HCT116 (cell line): Measurements from ENCODE around the gene NTNG1. TPM values are rescaled to one million over a fixed set of nuclear protein-coding genes. Genes with fewer than 3 reads are reported as not detected.

ENCODE experiments used
- ATAC-seq: fragments of 200-7000 bp; cut with Tn5 transposase; 2 replicates; pipeline ENCODE4 v1.9.1; 2020; ENCODE audit warnings: mild to moderate bottlenecking, moderate library complexity
- BruUV-seq: library from RNA; stranded (reverse); fragments of 400-500 nt; replicated peaks from 2 replicates; lab custom pipeline; 2021; lab: Mats Ljungman, UMichigan
- CTCF ChIA-PET: fragments of 300-600 bp; sonication (Branson Sonifier 250); formaldehyde crosslinking; loops from one replicate; lab custom pipeline; 2021; ENCODE audit warnings: antibody characterized with exemption; lab: Charles Lee
- POLR2A ChIA-PET: fragments of 300-600, 350-600 bp; sonication (Branson Sonifier 250); formaldehyde crosslinking; loops from one replicate; lab custom pipeline; 2021; ENCODE audit warnings: antibody characterized with exemption; lab: Charles Lee
- RAD21 ChIA-PET, 2 experiments: fragments of 300-600 bp; sonication (Branson Sonifier 250); formaldehyde crosslinking; loops; one replicate each; lab custom pipeline; 2023; ENCODE audit warnings: low total read pairs in 2 of 2; ENCODE audit not compliant: uncharacterized antibody in 2 of 2, unreplicated experiment in 2 of 2, low non-redundant PET in 1 of 2; lab: Charles Lee
- DNase-seq: peaks from one replicate; pipeline ENCODE4 v3.0.0-alpha.2; 2010; ENCODE audit warnings: low read depth, low spot score
- H2AFZ ChIP-seq: fragments of 200-600 bp; shearing (Covaris generic), sonication (generic); 2 replicates; pipeline ENCODE4 v1.6.1; 2017; ENCODE audit warnings: low read depth, mixed run types, mixed read lengths, antibody characterized with exemption, low read length; ENCODE audit not compliant: poor library complexity, severe bottlenecking
- H3K27ac ChIP-seq: 2 replicates; pipeline ENCODE4 v1.5.1; 2012; ENCODE audit warnings: low read depth, low read length
- H3K27me3 ChIP-seq: fragments of 200-600 bp; sonication (generic); 2 replicates; pipeline ENCODE4 v1.6.1; 2016; ENCODE audit warnings: mixed run types, low read length, mixed read lengths; ENCODE audit not compliant: insufficient read depth
- H3K36me3 ChIP-seq, 2 experiments: fragments of 200-500 bp in 1 of 2; fragments of 200-600 bp in 1 of 2; sonication (Bioruptor generic) in 1 of 2; sonication (generic) in 1 of 2; 2 replicates each; pipeline versions ENCODE4 v1.5.1 to v1.6.1; 2014 to 2016; ENCODE audit warnings: low read length in 2 of 2, inconsistent platforms in 1 of 2, mixed read lengths in 1 of 2, mixed run types in 1 of 2; ENCODE audit not compliant: insufficient read depth in 2 of 2, control insufficient read depth in 1 of 2
- H3K4me1 ChIP-seq, 2 experiments: fragments of 200-600 bp in 1 of 2; sonication (generic) in 1 of 2; 2 replicates each; pipeline versions ENCODE4 v1.5.1 to v1.6.1; 2012 to 2017; ENCODE audit warnings: low read length in 2 of 2, inconsistent platforms in 1 of 2, mild to moderate bottlenecking in 1 of 2, mixed read lengths in 1 of 2, mixed run types in 1 of 2, moderate library complexity in 1 of 2; ENCODE audit not compliant: insufficient read depth in 2 of 2, control insufficient read depth in 1 of 2
- H3K4me2 ChIP-seq: fragments of 200-600 bp; sonication (generic); 2 replicates; pipeline ENCODE4 v1.6.1; 2017; ENCODE audit warnings: mixed run types, low read length, mixed read lengths
- H3K4me3 ChIP-seq, 2 experiments: fragments of 200-600 bp in 1 of 2; sonication (generic) in 1 of 2; replicated peaks in 1 of 2; 2 replicates each; pipeline ENCODE4 v1.5.1; 2011 to 2016; ENCODE audit warnings: low read length in 2 of 2, control low read depth in 1 of 2, low read depth in 1 of 2, mild to moderate bottlenecking in 1 of 2, mixed read lengths in 1 of 2, mixed run types in 1 of 2
- H3K79me2 ChIP-seq: fragments of 200-600 bp; sonication (generic); 2 replicates; pipeline ENCODE4 v1.6.1; 2017; ENCODE audit warnings: mild to moderate bottlenecking, mixed run types, low read length, moderate library complexity, mixed read lengths; ENCODE audit not compliant: insufficient read depth
- H3K9ac ChIP-seq: fragments of 200-600 bp; sonication (generic); 2 replicates; pipeline ENCODE4 v1.6.1; 2016; ENCODE audit warnings: low read length, mixed read lengths
- H3K9me2 ChIP-seq: fragments of 200-600 bp; sonication (generic), shearing (Covaris generic); 2 replicates; pipeline ENCODE4 v1.6.1; 2017; ENCODE audit warnings: mixed run types, mild to moderate bottlenecking, moderate library complexity; ENCODE audit not compliant: insufficient read depth
- H3K9me3 ChIP-seq, 2 experiments: fragments of 200-500 bp in 1 of 2; fragments of 200-600 bp in 1 of 2; sonication (Bioruptor generic) in 1 of 2; sonication (generic) in 1 of 2; 2 replicates each; pipeline ENCODE4 v1.6.1; 2014 to 2017; ENCODE audit warnings: low read length in 2 of 2, mixed read lengths in 2 of 2, inconsistent platforms in 1 of 2, low read depth in 1 of 2, mild to moderate bottlenecking in 1 of 2, mixed run types in 1 of 2, moderate library complexity in 1 of 2; ENCODE audit not compliant: control insufficient read depth in 1 of 2, insufficient read depth in 1 of 2
- H4K20me1 ChIP-seq: fragments of 200-600 bp; sonication (generic), shearing (Covaris generic); 2 replicates; pipeline ENCODE4 v1.6.1; 2017; ENCODE audit warnings: mixed run types, mild to moderate bottlenecking, moderate library complexity; ENCODE audit not compliant: insufficient read depth
- CEBPB ChIP-seq: IDR thresholded peaks from 2 replicates; pipeline ENCODE4 v1.6.1; 2012; ENCODE audit warnings: low read depth
- CTCF ChIP-seq, 3 experiments: fragments of 200-600 bp in 1 of 3; sonication (generic) in 1 of 3; IDR thresholded peaks in 2 of 3; conservative IDR thresholded peaks in 1 of 3; 2 replicates each; pipeline ENCODE4 v1.5.1; 2012 to 2017; ENCODE audit warnings: low read depth in 2 of 3, low read length in 2 of 3, antibody characterized with exemption in 1 of 3, borderline replicate concordance in 1 of 3, control low read depth in 1 of 3, mild to moderate bottlenecking in 1 of 3, mixed read lengths in 1 of 3, mixed run types in 1 of 3, moderate library complexity in 1 of 3; ENCODE audit not compliant: insufficient read depth in 1 of 3
- EGR1 ChIP-seq: IDR thresholded peaks from 2 replicates; pipeline ENCODE4 v1.6.1; 2012; ENCODE audit warnings: low read depth
- ELF1 ChIP-seq: IDR thresholded peaks from 2 replicates; pipeline ENCODE4 v1.6.1; 2012; ENCODE audit warnings: low read depth, borderline replicate concordance
- EZH2 ChIP-seq: fragments of 200-600 bp; sonication (generic); IDR thresholded peaks from 2 replicates; pipeline ENCODE4 v1.6.1; 2017; ENCODE audit warnings: antibody characterized with exemption, mixed run types
- EZH2phosphoT487 ChIP-seq: fragments of 200-600 bp; IDR thresholded peaks from 2 replicates; pipeline ENCODE4 v1.6.1; 2018; ENCODE audit warnings: antibody characterized with exemption, borderline replicate concordance
- FOSL1 ChIP-seq: IDR thresholded peaks from 2 replicates; pipeline ENCODE4 v1.6.1; 2012; ENCODE audit warnings: low read depth
- JUND ChIP-seq: IDR thresholded peaks from 2 replicates; pipeline ENCODE4 v1.6.1; 2012
- POLR2AphosphoS5 ChIP-seq: IDR thresholded peaks from 2 replicates; pipeline ENCODE4 v1.6.1; 2011; ENCODE audit warnings: mild to moderate bottlenecking, low read depth, low read length, moderate library complexity
- RAD21 ChIP-seq: IDR thresholded peaks from 2 replicates; pipeline ENCODE4 v1.6.1; 2012; ENCODE audit warnings: low read depth, mild to moderate bottlenecking
- REST ChIP-seq: IDR thresholded peaks from 2 replicates; pipeline ENCODE4 v1.6.1; 2012; ENCODE audit warnings: low read depth
- SIN3A ChIP-seq: IDR thresholded peaks from 2 replicates; pipeline ENCODE4 v1.6.1; 2012; ENCODE audit warnings: low read depth
- SP1 ChIP-seq: IDR thresholded peaks from 2 replicates; pipeline ENCODE4 v1.6.1; 2012; ENCODE audit warnings: low read depth
- SRF ChIP-seq: IDR thresholded peaks from 2 replicates; pipeline ENCODE4 v1.6.1; 2012; ENCODE audit warnings: low read depth
- TCF7L2 ChIP-seq: IDR thresholded peaks from 2 replicates; pipeline ENCODE4 v1.7.0; 2011; ENCODE audit warnings: borderline replicate concordance, inconsistent platforms; ENCODE audit not compliant: insufficient read depth, insufficient read length; ENCODE audit errors: extremely low read depth
- YY1 ChIP-seq: IDR thresholded peaks from 2 replicates; pipeline ENCODE4 v1.6.1; 2011; ENCODE audit warnings: low read length, low read depth, moderate library complexity, mild to moderate bottlenecking; ENCODE audit not compliant: insufficient replicate concordance; ENCODE audit errors: extremely low read depth
- ZFX ChIP-seq: fragments of 450-650 bp; IDR thresholded peaks from 2 replicates; pipeline ENCODE4 v1.6.1; 2017
- intact Hi-C: fragments of 100-400 bp; cut with micrococcal nuclease; formaldehyde crosslinking; loops from 2 replicates; pipeline ENCODE4 v1.10.0; 2022
- total RNA-seq: library from RNA; stranded (reverse); gene quantifications from one replicate; pipeline ENCODE4 v1.2.1, GENCODE V29; 2021; ENCODE audit not compliant: unreplicated experiment
- TF ChIP-seq, protein P1 (sequence below): IDR thresholded peaks from 2 replicates; pipeline ENCODE4 v1.6.1; 2011; ENCODE audit warnings: mild to moderate bottlenecking, low read length, moderate library complexity; ENCODE audit not compliant: insufficient replicate concordance; ENCODE audit errors: extremely low read depth
- TF ChIP-seq, protein P2 (sequence below): IDR thresholded peaks from 2 replicates; pipeline ENCODE4 v1.6.1; 2012

Gene NTNG1
- total RNA-seq, 1 experiment from 2014 or later, result not detected

DNA sequence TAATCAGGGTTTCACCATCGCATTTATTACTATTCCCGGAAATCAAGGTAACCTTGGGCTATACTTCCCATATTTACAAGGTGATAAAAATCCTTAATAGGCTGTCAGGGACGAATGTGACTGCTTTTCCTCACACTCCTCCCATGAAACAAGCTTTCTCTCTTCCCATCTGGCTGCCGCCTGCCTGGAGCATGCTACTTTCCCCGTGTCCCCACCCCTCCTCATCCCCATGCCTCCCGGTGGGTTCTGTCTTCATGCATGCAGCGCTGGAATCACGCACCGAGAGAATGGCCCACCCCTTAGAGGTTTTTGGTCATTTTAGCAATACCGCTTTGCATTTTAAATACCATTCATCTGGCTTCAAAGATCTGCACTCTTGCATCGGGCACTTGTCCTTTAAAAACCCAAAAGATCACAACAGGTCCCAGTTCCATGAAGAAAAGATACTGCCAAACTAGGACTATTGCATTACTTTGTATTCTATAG, 339.1 kb downstream of the NTNG1 start:
- Histone ChIP-seq H3K27ac (no peak overlapping the region), H3K4me2 (no peak overlapping the region), H2AFZ (no peak overlapping the region), H3K4me1 (no peaks in the 10 kb centered on the region), H3K9me3 (peaks cover 0 to 9% of the 10 kb centered on the region in 2 experiments; a peak in 2 of 4 replicates), H4K20me1 (no peaks in the 10 kb centered on the region), H3K4me3 (no peak overlapping the region), H3K9me2 (no peaks in the 10 kb centered on the region), H3K36me3 (no peaks in the 10 kb centered on the region), H3K27me3 (no peaks in the 10 kb centered on the region), H3K79me2 (no peaks in the 10 kb centered on the region), H3K9ac (no peak overlapping the region)
- no peak for ATAC-seq
- ChIA-PET POLR2A (no interaction called here), RAD21 (no interaction called here), CTCF (no interaction called here)
- intact Hi-C loops, result no loop called here
- no TSS peak for BruUV-seq
- TF ChIP-seq ELF1 (no peak), RAD21 (no peak), YY1 (no peak), EZH2phosphoT487 (no peak), EGR1 (no peak), TCF7L2 (no peak), SIN3A (no peak), FOSL1 (no peak), REST (no peak), SRF (no peak), CEBPB (no peak), CTCF (IDR thresholded peaks at IDR 0.05 in 2 of 3, conservative IDR thresholded peaks at IDR 0.05 in 1 of 3; ENCODE audit: borderline replicate concordance in 1 of 3, insufficient read depth in 1 of 3, low read depth in 2 of 3, low read length in 2 of 3) (no peak), JUND (no peak), SP1 (no peak), POLR2AphosphoS5 (no peak), ZFX (no peak), EZH2 (no peak)
- TF ChIP-seq, protein P1, sequence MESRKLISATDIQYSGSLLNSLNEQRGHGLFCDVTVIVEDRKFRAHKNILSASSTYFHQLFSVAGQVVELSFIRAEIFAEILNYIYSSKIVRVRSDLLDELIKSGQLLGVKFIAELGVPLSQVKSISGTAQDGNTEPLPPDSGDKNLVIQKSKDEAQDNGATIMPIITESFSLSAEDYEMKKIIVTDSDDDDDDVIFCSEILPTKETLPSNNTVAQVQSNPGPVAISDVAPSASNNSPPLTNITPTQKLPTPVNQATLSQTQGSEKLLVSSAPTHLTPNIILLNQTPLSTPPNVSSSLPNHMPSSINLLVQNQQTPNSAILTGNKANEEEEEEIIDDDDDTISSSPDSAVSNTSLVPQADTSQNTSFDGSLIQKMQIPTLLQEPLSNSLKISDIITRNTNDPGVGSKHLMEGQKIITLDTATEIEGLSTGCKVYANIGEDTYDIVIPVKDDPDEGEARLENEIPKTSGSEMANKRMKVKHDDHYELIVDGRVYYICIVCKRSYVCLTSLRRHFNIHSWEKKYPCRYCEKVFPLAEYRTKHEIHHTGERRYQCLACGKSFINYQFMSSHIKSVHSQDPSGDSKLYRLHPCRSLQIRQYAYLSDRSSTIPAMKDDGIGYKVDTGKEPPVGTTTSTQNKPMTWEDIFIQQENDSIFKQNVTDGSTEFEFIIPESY, result no peak
- TF ChIP-seq, protein P2, sequence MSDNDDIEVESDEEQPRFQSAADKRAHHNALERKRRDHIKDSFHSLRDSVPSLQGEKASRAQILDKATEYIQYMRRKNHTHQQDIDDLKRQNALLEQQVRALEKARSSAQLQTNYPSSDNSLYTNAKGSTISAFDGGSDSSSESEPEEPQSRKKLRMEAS, result no peak
- DNase-seq, result no peak
